Stomach (tissue), 9 donors: ENCODE measurements around the gene OR4K2. TPM values are rescaled to one million over a fixed set of nuclear protein-coding genes. Genes with fewer than 3 reads are reported as not detected.

Experiments
- DNase-seq, 2 donors: peaks; one replicate each; pipeline versions ENCODE4 v3.0.0 to v3.0.0-alpha.2; 2013 to 2019
- H3K27ac ChIP-seq, 5 donors: fragments of 200-600 bp in 4 of 5; sonication (generic) in 4 of 5; one replicate each; pipeline ENCODE4 v1.5.1; 2013 to 2019; ENCODE audit warnings: mild to moderate bottlenecking in 1 of 5, moderate library complexity in 1 of 5
- H3K27me3 ChIP-seq, 3 donors: fragments of 200-600 bp; sonication (generic); one replicate each; pipeline ENCODE4 v1.5.1; 2017 to 2019; ENCODE audit warnings: mixed run types in 1 of 3
- H3K36me3 ChIP-seq, 4 donors: fragments of 200-600 bp; sonication (generic); 1 replicate in 3 of 4; 2 replicates in 1 of 4; pipeline ENCODE4 v1.5.1; 2016 to 2019
- H3K4me1 ChIP-seq, 4 donors: fragments of 200-600 bp; sonication (generic); one replicate each; pipeline ENCODE4 v1.5.1; 2016 to 2019
- H3K4me3 ChIP-seq, 4 donors: fragments of 200-600 bp; sonication (generic) in 3 of 4; one replicate each; pipeline ENCODE4 v1.5.1; 2016 to 2019; ENCODE audit warnings: mild to moderate bottlenecking in 1 of 4
- H3K9me3 ChIP-seq, 4 donors: fragments of 200-600 bp; sonication (generic); one replicate each; pipeline ENCODE4 v1.5.1; 2016 to 2019
- EP300 ChIP-seq: sonication (generic); formaldehyde crosslinking; IDR thresholded peaks from one replicate; pipeline ENCODE4 v1.6.1; 2017; ENCODE audit warnings: antibody characterized with exemption
- POLR2A ChIP-seq, 4 donors: fragments of 450-650 bp; IDR thresholded peaks; one replicate each; pipeline ENCODE4 v1.6.1; 2016; ENCODE audit warnings: antibody characterized with exemption in 4 of 4, control low read depth in 2 of 4, mild to moderate bottlenecking in 1 of 4, moderate library complexity in 1 of 4
- POLR2AphosphoS5 ChIP-seq, 3 donors: sonication (generic); formaldehyde crosslinking; IDR thresholded peaks; one replicate each; pipeline ENCODE4 v1.6.1; 2016; ENCODE audit warnings: antibody characterized with exemption in 3 of 3
- WGBS, 5 donors: extraction: QIAGEN DNeasy Blood & Tissue Kit in 3 of 5; methylation state at CpG; one replicate each; pipeline versions ENCODE4 v1.1.5 to v1.1.7; 2013 to 2018; 5-methylcytosine and 5-hydroxymethylcytosine counted together
- intact Hi-C: fragments of 100-400 bp; cut with DNase I; formaldehyde crosslinking; loops from one replicate; pipeline ENCODE4 v1.15.1; 2023; ENCODE audit warnings: low total_unique reads
- polyA plus RNA-seq, 3 donors: library from polyadenylated mRNA; stranded (reverse); fragments of 200-250 nt; gene quantifications; one replicate each; pipeline ENCODE4 v1.2.3, GENCODE V29; 2013
- total RNA-seq, 5 donors: library from RNA; depleted of rRNA; stranded (reverse); fragments of >200 nt; gene quantifications; one replicate each; pipeline versions ENCODE4 v1.1.0 to v1.2.3, GENCODE V29; 2014 to 2016
- TF ChIP-seq, protein P1 (sequence below), 7 experiments: fragments of 450-650 bp in 4 of 7; fragments of 200-600 bp in 3 of 7; sonication (generic) in 3 of 7; IDR thresholded peaks; one replicate each; pipeline ENCODE4 v1.5.1; 2016 to 2019; ENCODE audit warnings: antibody characterized with exemption in 7 of 7, control low read depth in 2 of 7, mild to moderate bottlenecking in 1 of 7
- donor health status: healthy with polysubstance abuse.
- donor health status: Bipolar disorder and iron deficiency.
- donor health status: healthy.

OR4K2 gene
- total and polyA plus RNA-seq, 8 donors, result under 0.01 TPM; not detected in 7

DNA sequence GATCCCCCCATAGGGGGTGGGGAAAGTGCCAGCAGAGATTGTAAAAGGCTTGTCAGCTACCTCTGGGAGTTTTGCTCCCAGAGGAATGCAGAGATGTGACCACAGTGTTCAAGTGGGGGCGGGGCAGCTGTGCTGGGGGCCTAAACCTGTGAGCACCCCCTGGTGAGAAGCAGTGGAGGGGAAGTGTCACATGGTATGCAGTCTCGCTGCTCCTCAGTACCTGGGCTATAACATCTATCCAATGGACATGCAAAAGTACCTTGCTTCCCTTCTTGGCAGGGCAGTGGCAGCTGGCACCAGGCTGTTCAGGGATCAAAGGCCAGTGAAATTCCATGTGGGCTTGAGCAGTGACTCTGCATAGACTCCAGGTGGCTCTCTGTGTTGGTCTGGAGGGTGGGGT lies 20.3 kb downstream of the OR4K2 start:
- H3K36me3 ChIP-seq, result no peaks in the 10 kb centered on the region
- intact Hi-C loops, result no loop called here
- peaks cover 3 to 79% (median 66%) of the 10 kb centered on the region in 4 donors for H3K9me3 ChIP-seq
- DNase-seq, result no peak
- no peaks in the 10 kb centered on the region for H3K4me1 ChIP-seq
- no peak overlapping the region for H3K4me3 ChIP-seq
- no peak overlapping the region for H3K27ac ChIP-seq
- 32 to 50% (median 35%) methylated on average over 2 of the region's 2 CpGs for WGBS, 5 donors
- no peaks in the 10 kb centered on the region for H3K27me3 ChIP-seq
- TF ChIP-seq POLR2AphosphoS5 (IDR thresholded peaks at IDR 0.05) (no peak), EP300 (no peak), POLR2A (IDR thresholded peaks at IDR 0.05) (no peak)
- TF ChIP-seq, protein P1, sequence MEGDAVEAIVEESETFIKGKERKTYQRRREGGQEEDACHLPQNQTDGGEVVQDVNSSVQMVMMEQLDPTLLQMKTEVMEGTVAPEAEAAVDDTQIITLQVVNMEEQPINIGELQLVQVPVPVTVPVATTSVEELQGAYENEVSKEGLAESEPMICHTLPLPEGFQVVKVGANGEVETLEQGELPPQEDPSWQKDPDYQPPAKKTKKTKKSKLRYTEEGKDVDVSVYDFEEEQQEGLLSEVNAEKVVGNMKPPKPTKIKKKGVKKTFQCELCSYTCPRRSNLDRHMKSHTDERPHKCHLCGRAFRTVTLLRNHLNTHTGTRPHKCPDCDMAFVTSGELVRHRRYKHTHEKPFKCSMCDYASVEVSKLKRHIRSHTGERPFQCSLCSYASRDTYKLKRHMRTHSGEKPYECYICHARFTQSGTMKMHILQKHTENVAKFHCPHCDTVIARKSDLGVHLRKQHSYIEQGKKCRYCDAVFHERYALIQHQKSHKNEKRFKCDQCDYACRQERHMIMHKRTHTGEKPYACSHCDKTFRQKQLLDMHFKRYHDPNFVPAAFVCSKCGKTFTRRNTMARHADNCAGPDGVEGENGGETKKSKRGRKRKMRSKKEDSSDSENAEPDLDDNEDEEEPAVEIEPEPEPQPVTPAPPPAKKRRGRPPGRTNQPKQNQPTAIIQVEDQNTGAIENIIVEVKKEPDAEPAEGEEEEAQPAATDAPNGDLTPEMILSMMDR (IDR thresholded peaks at IDR 0.05), result no peak

DNA sequence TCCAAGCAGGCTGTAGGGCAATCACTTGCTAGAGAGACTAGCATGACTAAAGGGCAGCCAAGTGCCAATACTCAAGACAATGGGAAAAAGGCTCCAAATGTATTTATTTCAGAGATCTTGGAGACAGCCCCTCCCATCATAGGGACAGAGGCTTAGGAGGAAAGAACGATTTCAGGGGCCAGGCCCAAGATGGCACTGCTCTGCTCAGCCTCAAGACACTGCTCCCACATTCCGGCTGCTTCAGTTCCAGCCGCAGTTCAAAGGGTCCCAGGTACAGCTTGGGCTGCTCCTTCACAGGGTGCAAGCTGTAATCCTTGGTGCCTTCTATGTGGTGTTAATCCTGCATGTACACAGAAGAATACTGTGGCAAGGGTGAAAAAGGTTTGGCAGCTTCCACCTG lies 26.1 kb downstream of the OR4K2 start:
- peaks cover 0 to 46% (median 29%) of the 10 kb centered on the region in 4 donors for H3K9me3 ChIP-seq
- intact Hi-C loops, result no loop called here
- no peak for DNase-seq
- no peaks in the 10 kb centered on the region for H3K36me3 ChIP-seq
- no peak overlapping the region for H3K27ac ChIP-seq
- TF ChIP-seq EP300 (no peak), POLR2A (IDR thresholded peaks at IDR 0.05) (no peak)
- TF ChIP-seq, protein P1 (IDR thresholded peaks at IDR 0.05), result no peak
- no peaks in the 10 kb centered on the region for H3K27me3 ChIP-seq
- 40 to 67% (median 64%) methylated on average over 3 of the region's 3 CpGs for WGBS, 5 donors
- no peak overlapping the region for H3K4me3 ChIP-seq
- no peaks in the 10 kb centered on the region for H3K4me1 ChIP-seq

DNA sequence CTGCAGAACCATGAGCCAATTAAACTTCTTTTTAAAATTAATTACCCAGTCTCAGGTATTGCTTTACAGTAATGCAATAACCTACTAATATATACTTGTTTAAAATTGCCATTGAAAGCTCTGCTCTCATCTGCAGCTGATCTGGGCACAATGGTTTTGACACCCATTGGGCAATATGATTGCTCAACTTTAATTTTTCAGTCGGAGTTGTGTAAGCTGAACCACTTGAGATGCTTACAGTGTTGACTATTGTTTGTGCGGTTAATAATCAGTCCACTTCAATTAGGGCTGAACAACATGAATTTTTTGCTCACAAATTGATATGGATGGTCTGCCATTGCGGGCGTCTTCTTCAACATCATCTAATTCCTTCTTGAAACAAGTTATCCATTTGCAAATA lies 27.5 kb downstream of the OR4K2 start:
- intact Hi-C loops, result no loop called here
- DNase-seq, result no peak
- peaks cover 0 to 32% (median 16%) of the 10 kb centered on the region in 4 donors for H3K9me3 ChIP-seq
- TF ChIP-seq, protein P1 (IDR thresholded peaks at IDR 0.05), result no peak
- TF ChIP-seq POLR2A (IDR thresholded peaks at IDR 0.05), result no peak
- no peak for TF ChIP-seq EP300
- H3K4me3 ChIP-seq, result no peak overlapping the region
- no peak overlapping the region for H3K27ac ChIP-seq
- no peaks in the 10 kb centered on the region for H3K27me3 ChIP-seq
- no peaks in the 10 kb centered on the region for H3K36me3 ChIP-seq
- 78 to 86% (median 81%) methylated on average over 4 of the region's 4 CpGs for WGBS, 5 donors
- no peaks in the 10 kb centered on the region for H3K4me1 ChIP-seq

DNA sequence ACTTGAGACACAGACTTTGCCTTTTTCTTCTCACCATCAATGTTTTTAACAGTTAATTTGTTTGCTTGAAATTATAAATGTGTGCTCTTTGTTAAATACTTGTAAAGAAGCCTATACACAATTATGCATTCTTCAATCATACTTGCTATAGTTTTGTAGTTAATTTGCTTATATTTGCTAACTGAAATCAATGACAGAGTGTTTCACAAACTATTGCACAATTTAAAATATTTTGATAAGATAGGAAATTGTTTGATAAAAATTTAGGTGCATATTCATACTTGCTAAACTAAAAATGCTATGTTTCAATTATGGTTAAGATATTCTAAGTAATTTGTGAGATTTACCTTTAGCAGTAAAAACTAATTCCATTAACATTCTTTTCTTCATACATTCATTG lies 31.7 kb downstream of the OR4K2 start:
- no peak overlapping the region for H3K4me3 ChIP-seq
- no peak for TF ChIP-seq POLR2AphosphoS5 (IDR thresholded peaks at IDR 0.05)
- no peak for TF ChIP-seq POLR2A (IDR thresholded peaks at IDR 0.05)
- TF ChIP-seq EP300, result no peak
- TF ChIP-seq, protein P1 (IDR thresholded peaks at IDR 0.05), result no peak
- peaks cover 0 to 22% (median 8%) of the 10 kb centered on the region in 4 donors for H3K9me3 ChIP-seq
- no peak for DNase-seq
- H3K27me3 ChIP-seq, result no peaks in the 10 kb centered on the region
- intact Hi-C loops, result no loop called here
- no peak overlapping the region for H3K27ac ChIP-seq
- no peaks in the 10 kb centered on the region for H3K36me3 ChIP-seq
- no peaks in the 10 kb centered on the region for H3K4me1 ChIP-seq
